ENCODE measurements around the gene ZPLD1. TPM values are rescaled to one million over a fixed set of nuclear protein-coding genes. Genes with fewer than 3 reads are reported as not detected.

ZPLD1 gene
- total and polyA plus RNA-seq, 10 of the 15 experiments (the other 5 are each of a cell fraction or from before 2014, with no cell fraction given) = not detected

GRCh38 chr3:102391491-102391890 lies 43.3 kb upstream of the ZPLD1 start (continued):
- TF ChIP-seq RELB (IDR thresholded peaks at IDR 0.05; ENCODE audit: low read depth) = no peak
- no peak for TF ChIP-seq SMAD5 (IDR thresholded peaks at IDR 0.05; ENCODE audit: low read depth)
- TF ChIP-seq YBX1 (IDR thresholded peaks at IDR 0.05) = no peak
- TF ChIP-seq SMC3 (IDR thresholded peaks at IDR 0.05; ENCODE audit: borderline replicate concordance, low read length) = no peak
- TF ChIP-seq MEF2A (IDR thresholded peaks at IDR 0.05; ENCODE audit: insufficient read depth, low read depth, low read length) = no peak

GRCh38 chr3:102394517-102394916 lies 40.3 kb upstream of the ZPLD1 start:
- in situ Hi-C loops (cut with MboI) = no loop called here
- POLR2A ChIA-PET = no interaction called here
- 0% methylated on average over 1 of the region's 1 CpG for WGBS (ENCODE audit: insufficient coverage, insufficient replicate concordance, low lambda C conversion rate, missing lambda C conversion rate)
- TF ChIP-seq ZNF217 (IDR thresholded peaks at IDR 0.05) (no peak), POLR2AphosphoS5 (IDR thresholded peaks at IDR 0.05; ENCODE audit: low read length) (no peak), SMC3 (IDR thresholded peaks at IDR 0.05; ENCODE audit: borderline replicate concordance, low read length) (no peak), TAF1 (IDR thresholded peaks at IDR 0.05; ENCODE audit: borderline replicate concordance, low read depth, low read length) (no peak), IRF3 (IDR thresholded peaks at IDR 0.05) (no peak), NR2F1 (conservative IDR thresholded peaks at IDR 0.05) (no peak), CREM (IDR thresholded peaks at IDR 0.05; ENCODE audit: low read depth) (no peak), TBL1XR1 (IDR thresholded peaks at IDR 0.05; ENCODE audit: low read depth, low read length) (no peak)
- TF ChIP-seq, protein P1, sequence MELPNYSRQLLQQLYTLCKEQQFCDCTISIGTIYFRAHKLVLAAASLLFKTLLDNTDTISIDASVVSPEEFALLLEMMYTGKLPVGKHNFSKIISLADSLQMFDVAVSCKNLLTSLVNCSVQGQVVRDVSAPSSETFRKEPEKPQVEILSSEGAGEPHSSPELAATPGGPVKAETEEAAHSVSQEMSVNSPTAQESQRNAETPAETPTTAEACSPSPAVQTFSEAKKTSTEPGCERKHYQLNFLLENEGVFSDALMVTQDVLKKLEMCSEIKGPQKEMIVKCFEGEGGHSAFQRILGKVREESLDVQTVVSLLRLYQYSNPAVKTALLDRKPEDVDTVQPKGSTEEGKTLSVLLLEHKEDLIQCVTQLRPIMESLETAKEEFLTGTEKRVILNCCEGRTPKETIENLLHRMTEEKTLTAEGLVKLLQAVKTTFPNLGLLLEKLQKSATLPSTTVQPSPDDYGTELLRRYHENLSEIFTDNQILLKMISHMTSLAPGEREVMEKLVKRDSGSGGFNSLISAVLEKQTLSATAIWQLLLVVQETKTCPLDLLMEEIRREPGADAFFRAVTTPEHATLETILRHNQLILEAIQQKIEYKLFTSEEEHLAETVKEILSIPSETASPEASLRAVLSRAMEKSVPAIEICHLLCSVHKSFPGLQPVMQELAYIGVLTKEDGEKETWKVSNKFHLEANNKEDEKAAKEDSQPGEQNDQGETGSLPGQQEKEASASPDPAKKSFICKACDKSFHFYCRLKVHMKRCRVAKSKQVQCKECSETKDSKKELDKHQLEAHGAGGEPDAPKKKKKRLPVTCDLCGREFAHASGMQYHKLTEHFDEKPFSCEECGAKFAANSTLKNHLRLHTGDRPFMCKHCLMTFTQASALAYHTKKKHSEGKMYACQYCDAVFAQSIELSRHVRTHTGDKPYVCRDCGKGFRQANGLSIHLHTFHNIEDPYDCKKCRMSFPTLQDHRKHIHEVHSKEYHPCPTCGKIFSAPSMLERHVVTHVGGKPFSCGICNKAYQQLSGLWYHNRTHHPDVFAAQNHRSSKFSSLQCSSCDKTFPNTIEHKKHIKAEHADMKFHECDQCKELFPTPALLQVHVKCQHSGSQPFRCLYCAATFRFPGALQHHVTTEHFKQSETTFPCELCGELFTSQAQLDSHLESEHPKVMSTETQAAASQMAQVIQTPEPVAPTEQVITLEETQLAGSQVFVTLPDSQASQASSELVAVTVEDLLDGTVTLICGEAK (IDR thresholded peaks at IDR 0.05; ENCODE audit: borderline replicate concordance) = no peak
- TF ChIP-seq, protein P2, sequence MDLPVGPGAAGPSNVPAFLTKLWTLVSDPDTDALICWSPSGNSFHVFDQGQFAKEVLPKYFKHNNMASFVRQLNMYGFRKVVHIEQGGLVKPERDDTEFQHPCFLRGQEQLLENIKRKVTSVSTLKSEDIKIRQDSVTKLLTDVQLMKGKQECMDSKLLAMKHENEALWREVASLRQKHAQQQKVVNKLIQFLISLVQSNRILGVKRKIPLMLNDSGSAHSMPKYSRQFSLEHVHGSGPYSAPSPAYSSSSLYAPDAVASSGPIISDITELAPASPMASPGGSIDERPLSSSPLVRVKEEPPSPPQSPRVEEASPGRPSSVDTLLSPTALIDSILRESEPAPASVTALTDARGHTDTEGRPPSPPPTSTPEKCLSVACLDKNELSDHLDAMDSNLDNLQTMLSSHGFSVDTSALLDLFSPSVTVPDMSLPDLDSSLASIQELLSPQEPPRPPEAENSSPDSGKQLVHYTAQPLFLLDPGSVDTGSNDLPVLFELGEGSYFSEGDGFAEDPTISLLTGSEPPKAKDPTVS (IDR thresholded peaks at IDR 0.05; ENCODE audit: low read depth, low read length) = no peak

More at GRCh38 chr3:102394517-102394916, 40.3 kb upstream of the ZPLD1 start:
- Histone ChIP-seq H3K27me3 (replicated peaks in 1 of 2; ENCODE audit: control insufficient read depth in 2 of 2, insufficient read depth in 2 of 2, low read length in 1 of 2) (no peaks in the 10 kb centered on the region), H4K20me1 (ENCODE audit: control insufficient read depth, insufficient read depth) (no peaks in the 10 kb centered on the region), H3K4me1 (ENCODE audit: control insufficient read depth, insufficient read depth, low read length) (no peaks in the 10 kb centered on the region), H3K4me2 (ENCODE audit: control insufficient read depth, insufficient read depth) (no peak overlapping the region), H3K9me3 (replicated peaks; ENCODE audit: control insufficient read depth, insufficient read depth, low read length) (no peaks in the 10 kb centered on the region), H3K27ac (ENCODE audit: control insufficient read depth, insufficient read depth) (no peak overlapping the region), H3K36me3 (ENCODE audit: control insufficient read depth in 2 of 2, insufficient read depth in 2 of 2, low read length in 1 of 2) (no peaks in the 10 kb centered on the region), H3K4me3 (no peak overlapping the region), H3K79me2 (ENCODE audit: control insufficient read depth, insufficient read depth, low read length) (no peaks in the 10 kb centered on the region), H2AFZ (ENCODE audit: control insufficient read depth, low read depth, low read length) (no peak overlapping the region), H3K9ac (ENCODE audit: control insufficient read depth, insufficient read depth, low read length) (no peak overlapping the region)
- FAIRE-seq (no peak), DNase-seq (ENCODE audit: low read depth, low spot score) (no peak), ATAC-seq (no peak)
- intact Hi-C loops (cut with micrococcal nuclease; ENCODE audit: unreplicated experiment) = no loop called here
- SMC1A ChIA-PET (ENCODE audit: uncharacterized antibody, unreplicated experiment) = interaction anchor here (0.6 kb wide), 1 partner anchor 1528 kb away, joined by 4 read pairs; no protein-coding TSS in a partner anchor
- no TSS peak for BruUV-seq (replicated peaks)
- RAD21 ChIA-PET (ENCODE audit: unreplicated experiment) = no interaction called here
- CTCF ChIA-PET = interaction anchor here (1.5 kb wide), 1 partner anchor 166 kb away, joined by 6 read pairs; no protein-coding TSS in a partner anchor
